HG03108 (cell line): ENCODE measurements around the gene SNX18.

ENCODE experiments used
- ATAC-seq: cut with Tn5 transposase; IDR thresholded peaks from one replicate; pipeline ENCODE4 v1.9.1; 2021; ENCODE audit warnings: moderate library complexity; ENCODE audit not compliant: unreplicated experiment

Gene SNX18

DNA sequence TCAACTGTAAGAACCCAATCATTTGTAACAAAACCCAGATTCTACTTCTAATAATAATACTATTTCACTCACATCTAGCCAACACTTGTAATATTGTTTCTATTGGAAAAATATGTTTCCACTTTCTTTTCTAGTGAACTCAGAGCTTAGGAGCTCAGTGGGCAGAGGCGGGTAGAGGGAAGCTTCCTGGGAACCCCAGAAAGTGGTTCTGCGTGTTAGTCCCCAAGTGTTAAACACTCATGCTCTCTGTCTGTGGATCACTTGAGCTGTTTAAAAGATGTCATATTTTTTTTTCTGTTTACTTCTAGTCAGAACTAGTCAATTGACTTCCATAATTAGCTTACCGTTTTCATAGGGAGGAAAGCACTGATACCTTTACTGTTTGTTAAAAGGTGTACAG lies 20.6 kb downstream of the SNX18 start:
- ATAC-seq = no peak

DNA sequence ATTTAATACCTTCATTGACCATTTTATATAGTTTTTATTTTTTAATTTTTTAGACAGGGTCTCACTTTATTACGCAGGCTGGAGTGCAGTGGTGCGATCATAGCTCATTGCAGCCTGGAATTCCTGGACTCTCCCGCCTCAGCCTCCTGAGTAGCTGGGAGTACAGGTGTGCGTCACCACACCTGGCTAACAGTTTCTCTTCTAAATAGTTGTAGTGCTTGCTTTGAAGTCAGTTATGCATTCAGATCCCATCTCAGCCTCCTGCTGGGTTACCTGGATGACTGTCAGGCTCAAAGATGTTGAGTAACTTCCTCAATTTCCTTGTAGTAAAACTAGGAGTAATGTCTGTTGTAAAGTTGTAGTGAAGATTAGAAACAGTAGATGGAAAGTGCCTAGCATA lies 21.4 kb downstream of the SNX18 start:
- ATAC-seq = no peak

DNA sequence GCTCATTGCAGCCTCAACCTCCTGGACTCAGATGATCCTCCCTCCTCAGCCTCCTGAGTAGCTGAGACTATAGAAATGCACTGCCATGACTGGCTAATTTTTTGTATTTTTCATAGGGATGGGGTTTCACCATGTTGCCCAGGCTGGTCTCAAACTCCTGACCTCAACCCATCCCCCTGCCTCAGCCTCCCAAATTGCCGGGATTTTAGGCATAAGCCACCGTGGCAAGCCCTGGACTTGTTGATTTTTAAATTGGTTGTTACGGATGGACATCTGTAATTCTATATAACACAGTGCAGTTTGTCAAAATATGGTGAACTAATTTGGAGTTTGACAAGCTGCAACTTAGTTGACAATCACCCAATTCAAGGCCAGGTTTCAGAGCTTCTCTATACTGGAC lies 22.7 kb downstream of the SNX18 start:
- no peak for ATAC-seq

DNA sequence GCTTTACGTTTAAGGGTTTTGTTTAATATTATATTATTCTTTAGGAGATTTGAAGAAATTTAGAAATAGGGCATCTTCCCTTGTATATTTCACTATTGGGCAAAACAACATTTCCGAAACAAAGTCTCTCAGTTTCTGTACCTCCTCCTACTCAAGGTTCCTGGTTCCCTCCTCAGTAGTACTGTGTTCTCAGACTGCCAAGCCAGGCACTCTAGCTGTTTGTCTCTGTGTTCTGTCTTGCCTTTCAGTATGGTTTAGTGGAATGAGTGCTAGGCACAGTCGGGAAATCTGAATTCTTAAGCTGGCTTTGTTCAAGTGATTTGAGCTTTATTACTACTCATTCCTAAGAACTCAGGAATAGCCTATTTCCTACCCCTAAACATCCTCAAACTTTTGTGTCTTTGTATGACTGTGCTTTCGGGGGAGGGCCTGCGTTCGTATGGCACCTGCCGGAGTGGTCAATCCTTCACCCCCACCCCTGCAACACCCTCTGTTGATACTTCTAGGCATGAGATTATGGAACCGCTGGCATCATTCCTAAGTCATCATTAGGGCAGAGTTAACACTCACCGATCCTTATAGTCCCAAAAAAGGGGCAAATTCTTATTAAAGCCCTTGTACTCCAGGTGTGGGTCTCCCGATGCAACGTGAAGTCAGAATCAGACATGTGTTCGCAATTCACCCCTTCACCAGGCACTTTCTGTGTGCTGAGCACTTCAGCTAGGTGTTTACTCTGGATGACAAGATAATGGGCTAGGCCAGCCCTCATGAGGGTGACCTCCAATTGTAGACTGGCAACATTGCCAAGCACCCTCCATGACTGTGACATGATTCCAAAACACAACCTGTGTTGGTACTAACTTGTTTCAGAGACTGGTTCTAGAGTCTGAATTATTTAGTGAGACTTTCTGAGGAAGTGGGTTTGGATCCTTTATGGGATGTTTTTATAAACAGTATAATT lies 24.5 kb downstream of the SNX18 start:
- no peak for ATAC-seq

DNA sequence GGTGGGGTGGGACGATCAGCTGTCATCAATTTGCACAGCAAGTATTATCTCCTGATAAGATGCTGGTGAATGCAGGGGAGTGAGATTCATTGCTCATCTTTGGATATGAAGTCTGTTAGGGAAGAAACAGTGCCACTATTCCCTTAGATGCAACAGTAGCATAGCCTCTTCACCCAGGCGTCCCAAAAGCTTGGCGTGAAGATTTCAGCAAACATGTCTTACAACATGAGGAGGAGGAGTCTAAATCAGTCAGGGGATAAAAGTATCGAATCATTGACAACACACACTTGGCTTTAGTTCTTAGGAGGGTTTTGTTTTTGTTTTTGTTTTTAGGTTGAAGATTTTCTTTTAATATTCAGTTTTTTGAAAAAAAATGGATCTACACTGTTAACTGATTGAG lies 26.5 kb downstream of the SNX18 start:
- ATAC-seq = no peak

DNA sequence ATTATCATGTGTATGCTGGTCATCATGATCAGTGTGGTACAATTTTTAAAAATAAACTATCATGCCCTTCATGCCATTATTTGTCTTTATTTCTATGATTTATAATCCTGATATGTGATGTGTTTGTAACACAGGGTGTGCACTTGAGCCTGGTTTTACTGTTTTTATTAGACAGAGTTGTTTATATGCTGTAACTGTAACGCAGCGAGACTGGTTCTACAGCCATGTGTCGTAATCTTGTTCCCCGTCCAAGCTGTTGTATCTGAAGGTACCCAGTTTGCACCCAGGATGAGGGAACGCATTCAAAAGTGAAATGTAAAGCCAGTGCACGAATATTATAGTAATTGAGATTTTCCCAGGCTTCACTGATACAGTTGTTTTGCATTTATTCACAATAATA lies 28.2 kb downstream of the SNX18 start:
- no peak for ATAC-seq

DNA sequence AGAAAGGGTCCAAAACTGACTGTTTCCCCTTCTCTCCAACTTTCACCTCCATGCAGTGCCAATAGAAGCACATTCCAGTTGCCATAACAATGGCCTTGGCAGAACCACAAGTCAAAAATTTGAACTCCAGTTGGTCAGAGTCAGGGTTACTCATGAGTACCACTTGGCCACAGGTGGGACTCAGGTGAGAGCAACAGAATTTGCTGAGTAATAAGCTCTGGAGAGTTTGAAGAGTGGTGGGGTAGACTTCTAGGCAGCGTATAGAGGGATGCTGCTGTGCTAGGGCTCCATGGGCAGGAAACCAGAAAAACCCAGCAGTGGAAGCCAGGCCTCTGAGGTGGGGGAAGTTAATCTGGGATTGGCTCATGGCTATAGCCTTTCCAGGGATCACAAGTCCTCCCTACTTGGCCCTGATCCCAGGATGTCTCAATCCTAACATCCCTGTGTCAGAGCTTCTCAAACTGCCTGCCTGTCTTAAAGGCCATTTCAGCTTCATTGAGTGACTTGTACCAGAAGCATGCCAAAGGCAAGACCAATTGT lies 30.2 kb downstream of the SNX18 start:
- no peak for ATAC-seq

DNA sequence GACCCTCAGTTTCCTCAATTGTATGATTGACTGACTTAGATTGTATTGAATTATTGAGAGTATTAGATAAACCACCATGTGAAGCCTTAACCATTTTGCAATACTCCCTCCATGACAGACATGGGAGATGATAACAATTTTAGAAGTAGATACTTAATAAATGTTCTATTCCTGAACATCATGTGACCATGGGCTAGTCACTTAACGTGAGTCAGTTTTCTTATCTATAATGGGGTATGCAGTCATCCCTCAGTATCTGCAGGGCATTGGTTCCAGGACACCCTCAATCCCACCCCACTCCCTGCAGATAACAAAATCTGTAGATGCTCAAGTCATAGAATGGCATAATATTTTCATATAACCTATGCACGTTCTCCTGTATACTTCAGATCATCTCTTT lies 31.0 kb downstream of the SNX18 start:
- ATAC-seq = no peak

DNA sequence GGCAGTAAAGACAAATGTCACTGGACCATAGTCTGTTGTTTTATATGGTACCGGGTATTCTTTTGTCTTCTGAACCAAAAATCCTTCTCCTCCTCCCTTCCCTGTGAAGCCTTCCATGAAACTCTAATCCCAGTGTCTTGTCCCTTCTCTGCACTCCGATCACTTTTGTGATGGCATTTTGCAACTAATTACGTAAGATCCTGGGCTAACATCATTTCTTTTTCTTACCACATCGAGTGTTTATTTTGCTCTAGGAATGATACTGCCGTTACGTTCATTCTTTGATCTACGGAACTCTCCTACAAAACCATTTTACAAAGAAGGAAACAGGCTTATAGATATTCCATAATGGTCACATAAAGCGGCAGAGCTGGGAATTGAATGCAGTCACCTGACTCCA lies 33.7 kb downstream of the SNX18 start:
- no peak for ATAC-seq

DNA sequence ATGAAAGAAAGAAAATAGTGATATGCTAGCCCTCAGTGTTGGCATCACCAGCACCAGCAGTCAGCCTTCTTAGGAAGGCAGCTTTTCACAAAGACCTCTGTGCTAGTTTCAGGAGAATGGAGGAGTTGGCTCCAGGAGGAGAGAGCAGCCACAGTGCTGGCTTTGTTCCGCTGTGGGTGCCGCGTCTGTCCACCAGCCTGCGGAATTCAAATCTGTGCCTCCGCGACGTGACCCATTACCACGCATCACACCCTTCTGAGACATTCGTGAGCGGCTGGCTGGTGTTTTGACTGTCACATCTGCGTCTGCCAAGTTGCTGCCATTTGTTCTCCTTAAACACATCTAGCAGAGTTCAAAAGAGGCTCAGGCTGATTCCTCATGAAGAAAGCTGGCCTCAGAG lies 34.4 kb downstream of the SNX18 start:
- no peak for ATAC-seq

DNA sequence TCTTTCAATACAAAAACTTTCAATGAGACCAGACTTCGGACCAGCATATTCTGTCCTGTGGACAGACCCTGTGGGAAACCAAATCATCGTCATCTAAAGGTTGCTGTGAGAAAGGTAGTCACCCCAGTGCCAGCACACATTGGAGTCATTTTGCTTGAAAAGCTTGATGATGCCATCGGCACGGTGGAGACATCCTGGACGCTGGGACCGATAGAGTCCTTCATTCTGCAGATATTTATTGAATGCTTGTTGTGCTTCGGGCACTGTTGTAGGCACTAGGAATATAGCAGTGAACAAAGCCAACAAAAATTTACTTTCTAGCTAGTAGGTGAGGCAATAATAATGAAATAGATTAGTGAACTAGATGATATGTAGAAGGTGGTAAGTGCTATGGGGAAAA lies 34.9 kb downstream of the SNX18 start:
- no peak for ATAC-seq

DNA sequence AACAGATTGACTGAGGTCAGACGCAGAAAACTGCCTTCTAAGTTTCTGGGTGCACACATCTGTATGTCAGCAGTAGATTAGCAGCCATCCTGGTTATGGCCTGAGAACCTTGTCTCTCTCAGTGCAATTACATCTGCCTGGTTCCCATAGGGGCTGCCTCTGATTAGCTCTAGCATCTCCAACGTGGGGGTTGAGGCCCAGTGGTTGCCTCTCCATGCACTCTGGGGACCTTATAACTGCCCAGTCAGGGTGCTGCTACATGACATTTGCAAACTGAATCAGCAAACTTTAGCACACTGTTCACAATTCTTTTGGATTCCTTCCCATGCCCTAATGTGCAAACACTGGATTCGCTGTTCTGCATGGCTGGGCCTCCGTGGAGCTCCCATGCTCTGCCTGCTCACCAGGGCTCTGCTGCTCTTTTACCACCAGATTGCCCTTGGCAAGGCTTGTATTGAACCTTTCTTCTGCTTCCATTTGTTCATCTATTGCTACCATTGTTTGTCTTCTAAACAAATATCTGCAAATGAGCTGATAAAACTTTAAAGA lies 36.2 kb downstream of the SNX18 start:
- ATAC-seq = no peak

DNA sequence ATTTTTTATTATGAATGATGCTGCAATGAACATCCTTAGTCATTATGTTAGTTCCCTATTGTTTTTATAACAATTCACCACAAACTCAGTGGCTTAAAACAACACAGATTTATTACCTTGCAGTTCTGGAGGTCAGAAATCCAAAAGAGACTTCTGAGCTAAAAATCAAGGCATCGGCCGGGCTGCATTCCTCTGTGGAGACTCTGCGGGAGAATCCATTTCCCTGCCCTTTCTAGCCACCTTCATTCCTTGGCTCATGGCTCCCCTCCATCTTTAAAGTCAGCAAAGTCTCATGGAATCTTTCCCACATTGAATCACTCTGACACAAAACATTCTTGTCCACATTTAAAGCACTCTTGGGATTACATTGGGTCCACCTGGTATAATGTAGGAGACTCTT lies 38.6 kb downstream of the SNX18 start:
- no peak for ATAC-seq

DNA sequence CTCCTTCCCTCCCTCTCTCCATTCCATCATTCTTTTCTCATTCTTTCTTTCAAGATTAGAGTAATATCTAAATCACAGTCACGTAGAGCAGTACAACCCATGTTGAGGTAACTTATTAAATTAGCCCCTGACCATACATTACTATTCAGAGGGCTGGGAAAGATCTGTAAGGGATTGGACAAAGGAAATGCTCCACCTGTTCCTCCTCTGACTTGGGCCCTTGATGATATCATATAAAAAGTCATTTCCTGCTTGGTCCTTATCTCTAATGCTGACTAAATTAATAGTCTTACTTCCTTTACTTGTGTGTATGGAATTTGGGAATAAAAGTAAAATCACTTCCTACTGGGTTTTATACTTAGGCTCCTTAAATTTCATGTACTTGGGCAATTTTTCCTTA lies 40.8 kb downstream of the SNX18 start:
- no peak for ATAC-seq

DNA sequence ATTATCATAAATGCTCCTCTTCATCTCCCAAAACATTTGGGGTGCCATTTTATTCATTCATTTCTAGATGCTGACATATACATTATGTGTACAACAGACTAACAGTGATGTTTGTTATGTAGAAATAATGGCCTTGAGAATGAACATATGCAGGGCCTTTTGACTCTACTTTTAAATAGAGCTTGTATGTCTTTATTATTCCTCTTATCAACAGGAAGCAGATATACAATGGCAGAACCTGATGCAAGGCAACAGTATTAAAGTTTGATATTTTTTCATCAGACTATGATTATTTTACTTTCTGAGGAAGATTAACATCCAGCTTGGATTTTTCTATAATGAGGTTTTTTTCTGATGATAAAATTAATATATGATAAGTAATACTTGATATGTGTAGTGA lies 44.1 kb downstream of the SNX18 start:
- no peak for ATAC-seq

DNA sequence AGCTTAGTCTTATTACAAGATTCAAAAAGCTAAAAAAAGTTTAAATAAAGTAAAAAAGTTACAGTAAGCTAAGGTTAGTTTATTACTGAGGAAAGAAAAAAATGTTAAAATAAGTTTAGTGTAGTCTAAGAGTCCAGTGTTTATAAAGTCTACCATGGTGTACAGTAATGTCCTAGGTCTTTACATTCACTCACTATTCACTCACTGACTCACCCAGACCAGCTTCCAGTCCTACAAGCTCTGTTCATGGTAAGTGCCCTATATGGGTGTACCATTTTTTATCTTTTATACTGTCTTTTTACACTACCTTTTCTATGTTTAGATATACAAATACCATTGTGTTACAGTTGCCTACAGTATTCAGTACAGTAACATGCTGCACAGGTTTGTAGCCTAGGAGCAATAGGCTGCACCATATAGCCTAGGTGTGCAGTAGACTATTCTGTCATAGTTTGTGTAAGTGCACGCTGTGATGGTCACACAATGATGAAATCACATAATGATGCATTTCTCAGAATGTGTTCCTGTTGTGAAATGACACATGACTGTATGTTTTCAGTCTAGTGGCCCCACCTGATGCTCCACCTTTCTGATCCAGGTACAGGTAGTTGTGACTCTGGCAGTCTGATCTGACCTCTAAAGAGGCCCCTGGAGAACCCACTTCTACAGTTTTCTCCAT lies 45.7 kb downstream of the SNX18 start:
- ATAC-seq = no peak

DNA sequence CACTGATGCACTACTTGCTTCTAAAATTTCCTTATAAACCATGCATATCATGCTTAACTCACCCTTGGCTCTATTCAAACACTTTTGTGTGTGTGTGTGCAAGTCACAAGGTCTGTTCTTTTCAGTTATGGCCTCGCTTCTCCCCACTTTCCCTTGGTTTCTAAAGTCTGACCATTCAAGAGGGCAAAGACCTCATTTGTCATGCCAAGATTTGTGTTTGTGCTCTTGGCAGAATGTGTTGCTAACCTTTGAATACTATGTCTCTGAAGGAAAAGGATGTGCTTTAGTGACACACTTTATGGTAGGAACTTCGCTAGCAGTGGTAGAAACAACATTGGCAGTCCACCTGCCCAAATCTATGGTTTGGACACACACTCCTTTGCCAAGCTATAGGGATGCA lies 50.4 kb downstream of the SNX18 start:
- ATAC-seq = no peak

DNA sequence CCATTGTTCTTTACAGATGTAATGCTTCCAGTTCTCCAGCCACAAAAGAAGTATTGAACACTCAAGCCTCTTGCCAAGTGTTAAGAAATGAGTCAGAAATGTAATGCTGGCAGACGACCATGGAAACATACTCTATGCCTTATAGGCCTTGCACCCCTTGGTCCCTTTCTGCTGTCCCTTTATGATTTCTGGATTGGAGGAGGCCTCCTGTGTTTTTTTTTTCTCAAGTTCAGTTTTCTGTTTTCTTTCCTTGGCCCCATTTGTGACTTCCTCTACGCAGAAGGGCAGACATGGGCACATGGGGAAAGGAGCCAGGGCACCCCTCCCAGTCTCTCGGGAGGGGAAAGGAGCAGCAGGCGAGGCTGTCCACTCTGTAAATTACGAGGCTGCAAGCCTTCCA lies 53.4 kb downstream of the SNX18 start:
- ATAC-seq = no peak

DNA sequence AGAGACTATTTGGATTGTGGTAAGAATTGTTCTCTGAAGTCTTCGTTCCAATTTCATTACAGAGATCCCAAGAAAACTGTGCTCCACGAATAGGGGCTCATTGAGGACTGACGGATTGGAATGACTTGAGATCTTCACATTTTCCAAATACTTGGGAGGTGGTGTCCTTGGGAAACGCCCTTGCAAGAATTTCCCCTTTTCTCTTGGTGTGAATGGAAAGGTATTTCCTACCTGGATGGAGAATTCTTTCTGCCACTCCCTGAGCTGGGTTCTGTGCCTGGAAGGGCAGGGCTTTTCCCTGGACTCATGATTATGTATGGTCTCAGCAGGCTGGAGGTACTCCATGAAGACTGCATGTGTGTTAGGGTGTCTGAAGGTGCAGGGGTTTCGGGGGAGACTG lies 53.9 kb downstream of the SNX18 start:
- no peak for ATAC-seq

DNA sequence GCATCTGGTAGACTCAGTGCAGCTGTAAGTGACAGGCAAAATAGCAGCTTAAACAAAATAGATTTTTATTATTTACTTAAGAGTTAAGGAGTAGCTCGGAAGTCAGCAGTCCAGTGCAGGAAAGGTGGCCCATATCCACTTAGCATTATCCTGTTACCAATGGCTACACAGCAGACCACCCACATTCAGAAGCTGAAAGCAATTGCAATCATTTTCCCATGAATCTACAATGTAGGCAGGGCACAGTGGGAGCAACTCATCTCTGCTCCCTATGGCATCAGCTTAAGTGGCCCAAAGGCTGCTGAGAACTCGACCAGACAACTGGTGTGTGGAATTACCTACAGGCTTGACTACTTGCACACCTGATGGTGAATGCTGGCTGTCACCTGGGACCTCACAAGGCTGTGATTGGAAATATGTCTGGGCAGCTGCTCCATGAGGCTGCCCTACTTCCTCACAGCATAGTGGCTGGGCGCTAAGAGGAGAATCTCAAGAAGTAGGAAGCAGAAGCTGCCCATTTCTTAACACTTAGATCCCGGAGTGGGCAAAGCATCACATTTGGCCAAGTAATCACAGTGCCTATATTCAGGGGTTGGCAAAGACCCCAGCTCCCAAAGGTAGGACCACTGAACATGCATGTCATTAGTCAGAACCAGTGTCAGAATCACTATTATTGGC lies 56.4 kb downstream of the SNX18 start:
- no peak for ATAC-seq

DNA sequence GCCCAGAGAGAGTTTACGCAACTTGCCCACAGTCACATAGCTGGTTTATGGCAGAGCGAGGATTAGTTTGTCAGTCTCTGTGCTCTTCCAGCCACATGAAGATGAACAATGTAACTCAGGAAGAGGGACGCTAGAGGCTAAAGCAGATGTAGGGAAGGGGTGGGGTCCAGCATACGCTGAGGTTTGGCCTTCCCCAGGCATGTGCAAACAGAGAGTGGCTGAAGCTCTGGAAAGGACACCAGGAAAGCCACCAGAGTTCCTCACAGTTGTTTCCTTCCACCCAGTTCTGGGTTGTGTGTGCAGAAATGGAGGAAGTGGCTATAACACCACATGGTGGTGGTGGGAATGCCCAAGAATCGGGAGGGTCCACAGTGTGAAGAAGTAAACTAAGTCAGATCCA lies 60.0 kb downstream of the SNX18 start:
- no peak for ATAC-seq
